Stimulated activated naive B cell treated with anti-CD40 and anti-IgM and Interleukin-4, amounts not matched to agents 10 μg/mL and 1 μg/mL and 100 μg/mL, for 72 hours (primary cell): Measurements from ENCODE around the gene GCLC.
"Not testable (repeated sequence)": the region's sequence is repeated elsewhere in the genome, so short reads cannot be mapped to it uniquely, and the experiment has no call there.

Experiments
- ATAC-seq, 2 donors: fragments of 150-1000 bp; cut with Tn5 transposase; replicated peaks; 2 replicates each; pipeline ENCODE4 v1.10.0; 2021; ENCODE audit warnings: moderate library complexity in 1 of 2
- DNase-seq: peaks from one replicate; pipeline ENCODE4 v3.0.0; 2021
- H3K27ac Mint-ChIP-seq: one replicate; pipeline ENCODE4 v1.8.0; 2022; ENCODE audit warnings: mild to moderate bottlenecking, mixed read lengths
- H3K27me3 Mint-ChIP-seq, 2 donors: one replicate each; pipeline ENCODE4 v1.8.0; 2022; ENCODE audit warnings: mixed read lengths in 2 of 2
- H3K36me3 Mint-ChIP-seq, 2 donors: one replicate each; pipeline ENCODE4 v1.8.0; 2022; ENCODE audit warnings: mixed read lengths in 2 of 2, mild to moderate bottlenecking in 1 of 2
- H3K4me1 Mint-ChIP-seq, 2 donors: one replicate each; pipeline ENCODE4 v1.8.0; 2022; ENCODE audit warnings: mixed read lengths in 2 of 2, mild to moderate bottlenecking in 1 of 2
- H3K4me3 Mint-ChIP-seq, 2 donors: one replicate each; pipeline ENCODE4 v1.8.0; 2022; ENCODE audit warnings: mild to moderate bottlenecking in 2 of 2, mixed read lengths in 2 of 2, moderate library complexity in 1 of 2
- H3K9me3 Mint-ChIP-seq, 2 donors: one replicate each; pipeline ENCODE4 v1.8.0; 2022; ENCODE audit warnings: mixed read lengths in 2 of 2, mild to moderate bottlenecking in 1 of 2

GCLC gene

GRCh38 chr6:53480774-53481173, 64.1 kb downstream of the GCLC start:
- H3K4me3 Mint-ChIP-seq, H3K27ac Mint-ChIP-seq, H3K9me3 Mint-ChIP-seq, DNase-seq, ATAC-seq, H3K27me3 Mint-ChIP-seq, H3K36me3 Mint-ChIP-seq: not testable (repeated sequence)
- H3K4me1 Mint-ChIP-seq: peaks cover 32 to 50% of the 10 kb centered on the region in 2 donors

DNA sequence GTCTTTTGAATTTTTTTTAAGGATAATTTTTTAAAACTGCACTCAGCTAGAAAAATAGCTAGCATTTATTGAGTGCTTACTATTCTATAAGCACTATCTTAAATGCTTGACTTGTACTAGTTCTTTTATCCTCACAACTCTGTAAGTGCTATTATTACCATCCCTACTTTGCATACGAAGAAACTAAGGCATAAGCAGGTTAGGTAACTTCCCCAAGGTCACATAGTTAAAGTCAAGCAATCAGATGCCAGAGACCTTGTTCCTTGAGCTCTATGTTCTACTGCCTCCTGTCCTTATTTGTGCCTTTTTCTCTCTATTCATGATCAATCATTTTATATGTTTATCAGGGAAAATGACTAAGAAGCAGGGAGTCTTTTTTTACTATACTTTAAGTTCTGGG, 65.0 kb downstream of the GCLC start:
- DNase-seq (no peak), ATAC-seq (no peak)
- H3K27ac Mint-ChIP-seq: no peak overlapping the region
- H3K36me3 Mint-ChIP-seq: no peaks in the 10 kb centered on the region
- H3K27me3 Mint-ChIP-seq: peaks cover 0 to under 1% of the 10 kb centered on the region in 2 donors
- H3K9me3 Mint-ChIP-seq: no peaks in the 10 kb centered on the region
- no peak overlapping the region for H3K4me3 Mint-ChIP-seq
- peaks cover 32 to 49% of the 10 kb centered on the region in 2 donors for H3K4me1 Mint-ChIP-seq

- Mint-ChIP-seq H3K36me3 (no peaks in the 10 kb centered on the region), H3K4me3 (no peak overlapping the region), H3K27me3 (no peaks in the 10 kb centered on the region), H3K9me3 (no peaks in the 10 kb centered on the region), H3K4me1 (peaks cover 20 to 24% of the 10 kb centered on the region in 2 donors), H3K27ac (no peak overlapping the region)
- DNase-seq (no peak), ATAC-seq (no peak)
These were observed 67.9 kb downstream of the GCLC start for GRCh38 chr6:53476964-53477363.

DNA sequence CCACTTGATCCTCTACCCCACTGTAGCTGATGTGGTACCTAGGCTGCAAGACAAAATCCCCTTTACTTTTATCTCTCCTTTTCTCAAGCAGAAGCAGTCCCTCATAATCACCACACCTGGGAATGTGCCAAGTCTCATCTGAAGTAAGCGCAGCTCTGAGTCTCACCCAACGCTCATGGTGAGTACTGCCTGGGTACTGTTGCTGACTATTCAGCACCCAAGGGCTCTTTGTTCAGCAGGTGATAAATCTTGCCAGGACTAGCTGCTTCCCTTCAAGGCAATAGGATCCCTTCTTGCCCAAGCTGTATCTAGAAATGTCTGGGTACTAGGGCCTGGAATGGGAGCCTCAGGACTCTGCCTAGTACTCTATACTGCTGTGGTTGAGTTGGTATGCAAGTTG, 70.9 kb downstream of the GCLC start:
- Mint-ChIP-seq H3K4me1 (peaks cover 2 to 10% of the 10 kb centered on the region in 2 donors), H3K36me3 (no peaks in the 10 kb centered on the region), H3K27ac (no peak overlapping the region), H3K4me3 (no peak overlapping the region), H3K9me3 (no peaks in the 10 kb centered on the region), H3K27me3 (no peaks in the 10 kb centered on the region)
- no peak for ATAC-seq
- DNase-seq: no peak

GRCh38 chr6:53469163-53469562, 75.7 kb downstream of the GCLC start:
- no peaks in the 10 kb centered on the region for H3K27me3 Mint-ChIP-seq
- no peak for DNase-seq
- H3K9me3 Mint-ChIP-seq: peaks cover 0 to 2% of the 10 kb centered on the region in 2 donors
- no peaks in the 10 kb centered on the region for H3K36me3 Mint-ChIP-seq
- H3K27ac Mint-ChIP-seq: no peak overlapping the region
- peaks cover 19 to 37% of the 10 kb centered on the region in 2 donors for H3K4me1 Mint-ChIP-seq
- H3K4me3 Mint-ChIP-seq: no peak overlapping the region
- ATAC-seq: no peak

GRCh38 chr6:53466257-53466656, 78.6 kb downstream of the GCLC start:
- Mint-ChIP-seq H3K9me3 (peaks cover 0 to 2% of the 10 kb centered on the region in 2 donors), H3K27me3 (no peaks in the 10 kb centered on the region), H3K4me1 (peaks cover 29 to 62% of the 10 kb centered on the region in 2 donors), H3K27ac (no peak overlapping the region), H3K36me3 (no peaks in the 10 kb centered on the region), H3K4me3 (no peak overlapping the region)
- no peak for DNase-seq
- ATAC-seq: no peak

- Mint-ChIP-seq H3K36me3 (no peaks in the 10 kb centered on the region), H3K9me3 (peaks cover 0 to 2% of the 10 kb centered on the region in 2 donors), H3K4me3 (no peak overlapping the region), H3K27ac (no peak overlapping the region), H3K4me1 (peaks cover 31 to 67% of the 10 kb centered on the region in 2 donors), H3K27me3 (no peaks in the 10 kb centered on the region)
- DNase-seq (no peak), ATAC-seq (no peak)
These were observed 79.2 kb downstream of the GCLC start for GRCh38 chr6:53465732-53466131.

DNA sequence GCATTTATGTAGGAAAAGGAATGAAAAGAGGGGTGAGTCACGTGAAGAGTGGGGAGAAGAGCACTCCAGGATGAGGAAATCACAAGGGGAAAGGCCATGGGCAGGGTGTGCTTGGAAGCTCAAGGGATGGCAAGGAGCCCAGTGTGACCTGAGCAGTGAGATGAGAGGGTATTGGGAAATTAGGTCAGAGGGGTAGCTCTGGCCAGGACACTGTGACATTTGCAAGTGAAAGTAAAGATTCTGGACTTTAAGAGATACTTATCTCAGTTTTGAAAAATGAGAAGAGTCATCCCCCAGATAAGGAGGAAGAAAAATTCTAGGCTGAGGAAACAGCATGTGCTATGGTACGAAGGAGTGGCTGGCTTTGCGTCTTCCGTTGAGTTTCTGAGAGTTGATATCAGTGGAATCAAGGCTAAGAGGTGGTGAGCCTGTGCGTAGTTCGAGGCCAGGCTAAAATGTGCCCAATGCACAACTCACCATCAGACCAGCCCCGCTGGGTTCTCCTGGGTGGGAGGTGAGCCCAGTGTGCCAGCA, 79.9 kb downstream of the GCLC start:
- ATAC-seq (no peak), DNase-seq (no peak)
- Mint-ChIP-seq H3K36me3 (no peaks in the 10 kb centered on the region), H3K9me3 (peaks cover 0 to 2% of the 10 kb centered on the region in 2 donors), H3K27me3 (no peaks in the 10 kb centered on the region), H3K4me3 (no peak overlapping the region), H3K4me1 (peaks cover 30 to 69% of the 10 kb centered on the region in 2 donors), H3K27ac (peak overlapping the region; percentile 15)

- Mint-ChIP-seq H3K9me3 (peaks cover 0 to 2% of the 10 kb centered on the region in 2 donors), H3K27ac (peak overlapping the region; percentile 15), H3K27me3 (no peaks in the 10 kb centered on the region), H3K4me3 (no peak overlapping the region), H3K36me3 (no peaks in the 10 kb centered on the region), H3K4me1 (peaks cover 30 to 70% of the 10 kb centered on the region in 2 donors)
- ATAC-seq (no peak), DNase-seq (no peak)
These were observed 80.4 kb downstream of the GCLC start for GRCh38 chr6:53464483-53464882.

- peak overlapping the region; percentile 66 for H3K27ac Mint-ChIP-seq
- H3K4me1 Mint-ChIP-seq: peaks cover 46 to 92% of the 10 kb centered on the region in 2 donors
These were observed 83.2 kb downstream of the GCLC start for GRCh38 chr6:53461696-53462095.

GRCh38 chr6:53461041-53461656, 83.8 kb downstream of the GCLC start:
- peaks cover 48 to 94% of the 10 kb centered on the region in 2 donors for H3K4me1 Mint-ChIP-seq
- no peaks in the 10 kb centered on the region for H3K27me3 Mint-ChIP-seq
- peak overlapping the region; percentile 52 for H3K27ac Mint-ChIP-seq
- H3K9me3 Mint-ChIP-seq: peaks cover 0 to 2% of the 10 kb centered on the region in 2 donors
- no peaks in the 10 kb centered on the region for H3K36me3 Mint-ChIP-seq
- ATAC-seq (peak; percentile 79 to 86), DNase-seq (no peak)
- peak overlapping the region; percentile 37 to 62 for H3K4me3 Mint-ChIP-seq

More at GRCh38 chr6:53461696-53462095, 83.2 kb downstream of the GCLC start:
- ATAC-seq: peak; percentile 50 to 66
- peaks cover 0 to 2% of the 10 kb centered on the region in 2 donors for H3K9me3 Mint-ChIP-seq
- DNase-seq: no peak
- H3K36me3 Mint-ChIP-seq: no peaks in the 10 kb centered on the region
- peak overlapping the region; percentile 55 to 62 for H3K4me3 Mint-ChIP-seq
- no peaks in the 10 kb centered on the region for H3K27me3 Mint-ChIP-seq

DNA sequence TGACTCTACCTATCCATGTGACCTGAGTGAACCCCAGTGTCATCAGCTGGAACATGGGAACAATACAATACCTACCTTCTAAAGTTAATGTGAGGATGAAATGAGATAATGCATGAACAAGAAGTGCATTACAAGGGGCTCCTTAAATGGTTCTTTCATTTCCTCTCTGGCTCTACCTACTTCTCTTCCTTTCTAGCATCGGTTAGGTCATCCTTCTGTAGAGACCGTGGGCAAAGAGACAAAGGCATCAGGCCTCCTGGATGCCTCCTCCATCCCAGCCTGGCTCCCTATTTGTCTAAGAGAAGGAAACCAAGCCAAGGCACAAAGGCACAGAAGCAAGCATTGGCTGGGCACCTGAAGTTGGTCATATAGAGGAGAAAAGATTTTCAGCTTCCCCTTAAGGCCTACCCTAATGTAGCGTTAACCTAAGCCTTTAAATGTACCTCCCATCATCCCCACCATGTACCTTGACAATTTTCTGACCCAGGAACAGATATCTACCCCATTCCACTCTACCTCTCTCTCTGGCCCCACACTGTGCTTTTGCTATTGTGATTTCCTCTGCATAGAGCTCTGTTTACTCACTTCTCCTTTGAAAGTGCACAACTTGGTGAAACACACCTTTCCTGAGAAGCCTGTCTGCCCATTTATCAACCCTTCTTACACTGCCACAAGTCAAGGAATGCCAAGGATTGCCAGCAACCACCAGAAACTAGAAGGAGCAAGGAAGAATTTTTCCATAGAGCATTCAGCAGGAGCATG, 86.6 kb downstream of the GCLC start:
- peak overlapping the region in 1 of 2 donors; percentile 28 for H3K4me3 Mint-ChIP-seq
- DNase-seq: no peak
- peaks cover 0 to 3% of the 10 kb centered on the region in 2 donors for H3K9me3 Mint-ChIP-seq
- peak overlapping the region; percentile 1 for H3K27ac Mint-ChIP-seq
- H3K27me3 Mint-ChIP-seq: no peaks in the 10 kb centered on the region
- no peaks in the 10 kb centered on the region for H3K36me3 Mint-ChIP-seq
- peaks cover 36 to 76% of the 10 kb centered on the region in 2 donors for H3K4me1 Mint-ChIP-seq
- peak; percentile 62 to 66 for ATAC-seq

- Mint-ChIP-seq H3K4me1 (peaks cover 28 to 61% of the 10 kb centered on the region in 2 donors), H3K36me3 (no peaks in the 10 kb centered on the region), H3K4me3 (no peak overlapping the region), H3K27ac (no peak overlapping the region), H3K9me3 (peaks cover 0 to 3% of the 10 kb centered on the region in 2 donors), H3K27me3 (no peaks in the 10 kb centered on the region)
- DNase-seq: no peak
- ATAC-seq: no peak
These were observed 88.1 kb downstream of the GCLC start for GRCh38 chr6:53456809-53457208.

DNA sequence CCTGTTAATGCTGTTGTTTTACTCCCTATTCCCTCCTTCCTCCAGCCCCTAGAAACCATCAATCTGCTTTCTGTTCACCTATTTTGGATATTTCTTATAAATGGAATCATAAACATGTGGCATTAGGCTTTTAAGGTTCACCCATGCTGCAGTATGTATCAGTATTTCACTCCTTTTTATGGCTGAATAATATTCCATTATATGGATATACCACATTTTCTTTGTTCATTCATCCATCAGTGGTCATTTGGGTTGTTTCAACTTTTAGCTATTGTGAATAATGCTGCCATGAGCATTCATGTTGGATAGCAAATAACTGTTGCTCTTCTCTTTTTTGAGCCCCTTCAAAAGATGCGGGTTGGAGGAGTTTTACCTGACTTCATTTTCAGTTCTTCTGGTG, 89.2 kb downstream of the GCLC start:
- peaks cover 0 to 3% of the 10 kb centered on the region in 2 donors for H3K9me3 Mint-ChIP-seq
- H3K36me3 Mint-ChIP-seq: no peaks in the 10 kb centered on the region
- H3K27ac Mint-ChIP-seq: no peak overlapping the region
- H3K27me3 Mint-ChIP-seq: no peaks in the 10 kb centered on the region
- ATAC-seq (no peak), DNase-seq (no peak)
- H3K4me3 Mint-ChIP-seq: no peak overlapping the region
- H3K4me1 Mint-ChIP-seq: peaks cover 26 to 50% of the 10 kb centered on the region in 2 donors
